KMS-11 (cell line): ENCODE data around the gene SMARCD2.

Source experiments
- H2AFZ ChIP-seq: fragments of 200-600 bp; sonication (generic); 2 replicates; pipeline ENCODE4 v1.6.1; 2016; ENCODE audit warnings: antibody characterized with exemption, mixed run types, low read depth
- H3K27ac ChIP-seq: fragments of 200-600 bp; sonication (generic); 2 replicates; pipeline ENCODE4 v1.6.1; 2016; ENCODE audit warnings: mild to moderate bottlenecking, mixed run types
- H3K27me3 ChIP-seq: fragments of 200-600 bp; sonication (generic); 2 replicates; pipeline ENCODE4 v1.6.1; 2017; ENCODE audit warnings: mild to moderate bottlenecking, low read depth, mixed run types, moderate library complexity; ENCODE audit not compliant: insufficient read depth
- H3K36me3 ChIP-seq: fragments of 200-600 bp; sonication (generic); 2 replicates; pipeline ENCODE4 v1.6.1; 2017; ENCODE audit warnings: mild to moderate bottlenecking, mixed run types; ENCODE audit not compliant: insufficient read depth
- H3K4me1 ChIP-seq: fragments of 200-600 bp; sonication (generic); 2 replicates; pipeline ENCODE4 v1.6.1; 2016; ENCODE audit warnings: mild to moderate bottlenecking, low read depth, mixed run types; ENCODE audit not compliant: poor library complexity, severe bottlenecking
- H3K4me2 ChIP-seq: fragments of 200-600 bp; sonication (generic); 2 replicates; pipeline ENCODE4 v1.7.0; 2016; ENCODE audit warnings: mild to moderate bottlenecking, mixed run types
- H3K4me3 ChIP-seq: fragments of 200-600 bp; sonication (generic); IDR thresholded peaks from 2 replicates; pipeline ENCODE4 v1.6.1; 2017; ENCODE audit warnings: low read depth, low read length, mixed read lengths; ENCODE audit not compliant: insufficient read depth
- H3K79me2 ChIP-seq: fragments of 200-600 bp; sonication (generic); 2 replicates; pipeline ENCODE4 v1.6.1; 2016; ENCODE audit warnings: low read depth, mixed run types; ENCODE audit not compliant: insufficient read depth
- H3K9ac ChIP-seq: fragments of 200-600 bp; sonication (generic); 2 replicates; pipeline ENCODE4 v1.6.1; 2016; ENCODE audit warnings: mild to moderate bottlenecking, mixed run types
- H4K20me1 ChIP-seq: fragments of 200-600 bp; sonication (generic); 2 replicates; pipeline ENCODE4 v1.6.1; 2016; ENCODE audit warnings: mild to moderate bottlenecking, mixed run types; ENCODE audit not compliant: insufficient read depth
- TF ChIP-seq, protein P1 (sequence below): fragments of 200-600 bp; sonication (generic); conservative IDR thresholded peaks from 2 replicates; pipeline ENCODE4 v1.6.1; 2017; ENCODE audit warnings: low read depth, mild to moderate bottlenecking, antibody characterized with exemption, low read length, moderate library complexity, mixed read lengths

The SMARCD2 gene

DNA sequence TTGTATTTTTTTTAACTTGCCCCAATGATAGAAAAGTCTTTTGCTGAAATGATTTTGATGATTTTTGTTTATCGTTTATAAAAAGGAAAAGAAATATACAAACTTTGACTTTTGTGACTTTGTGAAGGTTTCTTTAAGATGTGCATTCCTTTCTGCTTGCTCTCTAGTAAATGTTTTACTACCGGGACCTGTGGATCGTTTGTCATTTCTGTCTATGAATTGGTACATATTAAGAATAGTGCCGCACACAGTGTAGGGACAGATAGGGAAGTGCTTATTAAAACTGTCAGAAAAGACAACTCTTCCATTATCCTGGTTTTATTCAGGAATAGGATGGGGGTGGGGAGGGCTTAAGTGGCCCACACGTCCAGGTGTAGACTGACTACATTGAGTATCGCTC is 23.4 kb downstream of the SMARCD2 start:
- no peaks in the 10 kb centered on the region for H3K4me1 ChIP-seq
- no peak overlapping the region for H3K4me3 ChIP-seq
- no peaks in the 10 kb centered on the region for H3K27me3 ChIP-seq
- H3K27ac ChIP-seq = no peak overlapping the region
- peaks cover 25% of the 10 kb centered on the region; the same call in 1 of the 2 replicates for H3K36me3 ChIP-seq
- H4K20me1 ChIP-seq = peaks cover 4% of the 10 kb centered on the region; the same call in 1 of the 2 replicates
- H3K9ac ChIP-seq = no peak overlapping the region
- TF ChIP-seq, protein P1, sequence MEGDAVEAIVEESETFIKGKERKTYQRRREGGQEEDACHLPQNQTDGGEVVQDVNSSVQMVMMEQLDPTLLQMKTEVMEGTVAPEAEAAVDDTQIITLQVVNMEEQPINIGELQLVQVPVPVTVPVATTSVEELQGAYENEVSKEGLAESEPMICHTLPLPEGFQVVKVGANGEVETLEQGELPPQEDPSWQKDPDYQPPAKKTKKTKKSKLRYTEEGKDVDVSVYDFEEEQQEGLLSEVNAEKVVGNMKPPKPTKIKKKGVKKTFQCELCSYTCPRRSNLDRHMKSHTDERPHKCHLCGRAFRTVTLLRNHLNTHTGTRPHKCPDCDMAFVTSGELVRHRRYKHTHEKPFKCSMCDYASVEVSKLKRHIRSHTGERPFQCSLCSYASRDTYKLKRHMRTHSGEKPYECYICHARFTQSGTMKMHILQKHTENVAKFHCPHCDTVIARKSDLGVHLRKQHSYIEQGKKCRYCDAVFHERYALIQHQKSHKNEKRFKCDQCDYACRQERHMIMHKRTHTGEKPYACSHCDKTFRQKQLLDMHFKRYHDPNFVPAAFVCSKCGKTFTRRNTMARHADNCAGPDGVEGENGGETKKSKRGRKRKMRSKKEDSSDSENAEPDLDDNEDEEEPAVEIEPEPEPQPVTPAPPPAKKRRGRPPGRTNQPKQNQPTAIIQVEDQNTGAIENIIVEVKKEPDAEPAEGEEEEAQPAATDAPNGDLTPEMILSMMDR = no peak
- peaks cover 5% of the 10 kb centered on the region; the same call in 1 of the 2 replicates for H3K79me2 ChIP-seq
- H3K4me2 ChIP-seq = no peak overlapping the region
- no peak overlapping the region for H2AFZ ChIP-seq

DNA sequence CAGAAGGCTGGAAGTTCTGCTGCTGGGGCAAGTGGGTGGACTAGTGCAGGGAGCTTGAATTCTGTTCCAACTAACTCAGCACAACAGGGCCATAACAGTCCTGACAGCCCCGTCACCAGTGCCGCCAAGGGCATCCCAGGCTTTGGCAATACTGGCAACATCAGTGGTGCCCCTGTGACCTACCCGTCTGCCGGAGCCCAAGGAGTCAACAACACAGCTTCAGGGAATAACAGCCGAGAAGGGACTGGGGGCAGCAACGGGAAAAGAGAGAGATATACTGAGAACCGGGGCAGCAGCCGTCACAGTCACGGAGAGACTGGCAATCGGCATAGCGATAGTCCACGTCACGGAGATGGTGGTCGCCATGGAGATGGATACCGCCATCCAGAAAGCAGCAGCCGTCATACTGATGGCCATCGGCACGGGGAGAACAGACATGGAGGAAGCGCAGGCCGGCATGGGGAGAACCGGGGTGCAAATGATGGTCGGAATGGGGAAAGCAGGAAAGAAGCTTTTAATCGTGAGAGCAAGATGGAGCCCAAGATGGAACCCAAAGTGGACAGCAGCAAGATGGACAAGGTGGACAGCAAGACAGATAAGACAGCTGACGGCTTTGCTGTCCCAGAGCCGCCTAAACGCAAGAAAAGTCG is 24.6 kb downstream of the SMARCD2 start:
- no peak overlapping the region for H2AFZ ChIP-seq
- H4K20me1 ChIP-seq = peaks cover 4% of the 10 kb centered on the region; the same call in 1 of the 2 replicates
- no peak overlapping the region for H3K9ac ChIP-seq
- peaks cover 22% of the 10 kb centered on the region; the same call in 1 of the 2 replicates for H3K36me3 ChIP-seq
- no peak overlapping the region for H3K27ac ChIP-seq
- peaks cover 5% of the 10 kb centered on the region; the same call in 1 of the 2 replicates for H3K79me2 ChIP-seq
- H3K4me3 ChIP-seq = no peak overlapping the region
- H3K27me3 ChIP-seq = no peaks in the 10 kb centered on the region
- TF ChIP-seq, protein P1 = no peak
- no peaks in the 10 kb centered on the region for H3K4me1 ChIP-seq
- H3K4me2 ChIP-seq = no peak overlapping the region

DNA sequence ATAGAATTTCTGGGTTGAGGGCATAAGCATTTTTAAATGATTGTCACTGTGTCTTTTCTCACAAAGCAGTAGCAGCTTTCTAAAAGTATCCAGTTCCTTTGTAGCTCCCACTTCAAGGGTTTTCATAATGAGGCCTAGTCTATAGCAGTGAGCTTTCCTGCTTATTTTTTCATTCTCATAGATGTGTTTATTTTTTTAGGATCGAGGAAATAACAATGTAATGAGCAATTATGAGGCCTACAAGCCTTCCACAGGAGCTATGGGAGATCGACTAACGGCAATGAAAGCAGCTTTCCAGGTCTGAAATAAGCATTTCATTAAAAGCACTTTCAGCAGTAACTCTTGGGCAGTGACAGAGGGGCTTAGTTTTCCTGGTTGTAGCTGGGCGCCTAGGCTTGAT is 25.8 kb downstream of the SMARCD2 start:
- no peak overlapping the region for H3K4me2 ChIP-seq
- H3K36me3 ChIP-seq = peaks cover 28% of the 10 kb centered on the region; the same call in 1 of the 2 replicates
- H3K4me3 ChIP-seq = no peak overlapping the region
- H4K20me1 ChIP-seq = peaks cover 4% of the 10 kb centered on the region; the same call in 1 of the 2 replicates
- no peak overlapping the region for H3K9ac ChIP-seq
- H3K27me3 ChIP-seq = no peaks in the 10 kb centered on the region
- TF ChIP-seq, protein P1 = no peak
- H3K79me2 ChIP-seq = no peaks in the 10 kb centered on the region; the same call in 1 of the 2 replicates
- no peak overlapping the region for H2AFZ ChIP-seq
- no peaks in the 10 kb centered on the region for H3K4me1 ChIP-seq
- no peak overlapping the region for H3K27ac ChIP-seq

DNA sequence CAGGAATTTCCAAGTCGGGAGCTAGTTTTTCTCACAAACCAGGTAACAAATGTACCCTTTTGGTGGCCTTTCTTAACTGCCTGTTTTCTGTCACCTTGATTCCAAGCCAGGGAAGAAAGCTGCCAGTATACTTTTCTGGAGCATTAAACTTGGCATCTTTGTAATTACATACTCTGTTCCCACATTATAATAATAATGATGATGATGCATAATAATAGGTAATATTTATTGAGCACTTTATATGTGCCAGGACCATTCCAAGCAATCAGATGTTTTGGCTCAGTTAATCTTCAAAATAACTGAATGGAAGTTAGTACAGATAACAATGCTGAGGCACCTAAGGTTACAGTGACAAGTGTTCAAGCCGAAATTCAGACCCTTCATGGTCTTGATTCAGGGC is 26.4 kb downstream of the SMARCD2 start:
- Histone ChIP-seq H3K4me3 (no peak overlapping the region), H3K79me2 (no peaks in the 10 kb centered on the region; the same call in 1 of the 2 replicates), H3K36me3 (peaks cover 29% of the 10 kb centered on the region; the same call in 1 of the 2 replicates), H2AFZ (no peak overlapping the region), H3K27ac (no peak overlapping the region), H3K4me2 (no peak overlapping the region), H3K4me1 (no peaks in the 10 kb centered on the region), H3K27me3 (no peaks in the 10 kb centered on the region), H4K20me1 (peaks cover 4% of the 10 kb centered on the region; the same call in 1 of the 2 replicates), H3K9ac (no peak overlapping the region)
- TF ChIP-seq, protein P1 = no peak
